Effector memory CD8-positive, alpha-beta T cell (primary cell): Measurements from ENCODE around the gene GNAL.

Source experiments
- ATAC-seq: fragments of 150-1000 bp; cut with Tn5 transposase; replicated peaks from 2 replicates; pipeline ENCODE4 v1.10.0; 2021; ENCODE audit warnings: mild to moderate bottlenecking, moderate library complexity
- DNase-seq, 3 experiments: peaks; one replicate each; pipeline ENCODE4 v3.0.0; 2021
- H3K27ac Mint-ChIP-seq, 2 donors: one replicate each; pipeline ENCODE4 v1.8.0; 2022; ENCODE audit warnings: mild to moderate bottlenecking in 2 of 2, mixed read lengths in 2 of 2, moderate library complexity in 2 of 2
- H3K27me3 Mint-ChIP-seq, 2 donors: one replicate each; pipeline ENCODE4 v1.8.0; 2022; ENCODE audit warnings: mixed read lengths in 2 of 2
- H3K36me3 Mint-ChIP-seq: one replicate; pipeline ENCODE4 v1.8.0; 2022; ENCODE audit warnings: mild to moderate bottlenecking, moderate library complexity, mixed read lengths; ENCODE audit not compliant: insufficient read depth
- H3K4me1 Mint-ChIP-seq, 2 donors: one replicate each; pipeline ENCODE4 v1.8.0; 2022; ENCODE audit warnings: low read depth in 2 of 2, mixed read lengths in 2 of 2
- H3K4me3 Mint-ChIP-seq, 2 donors: one replicate each; pipeline ENCODE4 v1.8.0; 2022; ENCODE audit warnings: mild to moderate bottlenecking in 2 of 2, mixed read lengths in 2 of 2, moderate library complexity in 2 of 2
- H3K9me3 Mint-ChIP-seq, 2 donors: one replicate each; pipeline ENCODE4 v1.8.0; 2022; ENCODE audit warnings: mixed read lengths in 2 of 2

GNAL gene

DNA sequence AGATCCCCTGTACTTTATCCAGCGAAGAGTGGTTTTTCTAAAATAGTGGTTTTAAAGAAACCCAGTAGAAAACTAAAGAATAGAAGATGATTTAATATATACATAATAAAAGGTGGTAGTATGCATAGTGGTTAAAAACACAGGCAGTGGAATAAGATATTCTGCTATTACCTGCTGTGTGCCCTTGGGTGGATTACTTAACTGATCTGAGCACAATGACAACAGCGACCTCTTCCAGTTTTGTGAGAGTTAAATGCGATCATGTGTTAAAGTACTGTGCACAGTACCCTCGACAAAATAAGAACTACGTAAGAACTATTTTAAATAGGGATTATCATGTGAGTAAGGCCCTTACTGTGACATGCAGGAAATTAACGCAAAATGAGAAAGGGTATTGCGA, 132.1 kb downstream of the GNAL start:
- Mint-ChIP-seq H3K27ac (no peak overlapping the region), H3K4me1 (no peaks in the 10 kb centered on the region), H3K9me3 (no peaks in the 10 kb centered on the region), H3K36me3 (no peaks in the 10 kb centered on the region), H3K27me3 (peaks cover 0 to 9% of the 10 kb centered on the region in 2 donors), H3K4me3 (no peak overlapping the region)
- DNase-seq (no peak), ATAC-seq (no peak)

DNA sequence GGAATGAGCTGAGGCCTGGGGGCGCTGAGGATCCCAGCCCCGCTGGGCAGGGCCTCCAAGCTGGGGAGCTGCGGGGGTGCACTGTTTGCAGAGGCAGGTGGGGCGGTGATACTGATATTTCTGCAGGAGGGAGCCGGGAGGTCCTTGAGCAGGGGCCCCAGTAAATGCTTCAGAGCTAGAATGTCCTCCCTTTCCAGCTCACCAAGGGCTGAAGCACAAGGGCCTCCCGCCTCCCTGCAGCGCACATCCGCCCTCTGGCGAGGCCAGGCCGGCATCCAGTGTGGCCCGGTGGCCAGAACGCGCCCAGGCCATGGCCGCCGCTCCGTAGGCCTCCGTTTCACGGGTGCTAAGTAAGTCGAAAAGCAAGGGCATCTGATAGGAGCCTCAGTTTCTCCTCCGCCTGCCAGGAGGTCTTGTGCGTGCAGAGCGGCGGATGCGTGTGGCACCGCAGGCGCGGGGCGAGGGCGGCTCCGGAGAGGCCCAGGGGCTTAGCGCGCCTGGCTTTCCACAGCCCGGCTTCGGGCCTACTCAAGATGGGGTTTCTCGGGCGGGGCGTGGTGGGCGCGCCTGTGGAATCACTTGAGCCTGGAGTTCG, 132.7 kb downstream of the GNAL start:
- DNase-seq (no peak), ATAC-seq (no peak)
- Mint-ChIP-seq H3K9me3 (no peaks in the 10 kb centered on the region), H3K27me3 (peaks cover 0 to 12% of the 10 kb centered on the region in 2 donors), H3K4me3 (no peak overlapping the region), H3K36me3 (no peaks in the 10 kb centered on the region), H3K4me1 (no peaks in the 10 kb centered on the region), H3K27ac (no peak overlapping the region)

DNA sequence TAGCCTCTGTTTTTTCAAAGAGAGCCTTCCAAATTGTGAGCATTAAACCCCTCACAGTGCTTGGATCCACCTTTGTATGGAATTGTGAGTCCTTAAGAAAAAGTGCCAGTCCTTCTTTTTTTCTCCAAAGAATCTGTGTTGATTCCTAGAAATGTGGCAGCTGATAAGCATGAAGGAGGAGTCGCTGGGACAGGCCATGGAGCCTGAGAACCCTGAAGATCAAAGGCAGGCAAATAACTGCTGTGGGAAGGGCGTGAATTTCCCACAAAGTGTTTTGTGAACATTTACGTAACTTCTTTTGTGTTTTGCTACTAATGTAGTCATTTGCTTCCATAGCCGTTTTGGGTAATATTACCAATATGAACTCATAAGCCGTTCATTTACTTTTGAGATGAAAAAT, 134.5 kb downstream of the GNAL start:
- H3K36me3 Mint-ChIP-seq: no peaks in the 10 kb centered on the region
- DNase-seq: no peak
- no peaks in the 10 kb centered on the region for H3K9me3 Mint-ChIP-seq
- H3K4me3 Mint-ChIP-seq: no peak overlapping the region
- no peak overlapping the region for H3K27ac Mint-ChIP-seq
- H3K4me1 Mint-ChIP-seq: no peaks in the 10 kb centered on the region
- peaks cover 0 to 11% of the 10 kb centered on the region in 2 donors for H3K27me3 Mint-ChIP-seq
- ATAC-seq: no peak

DNA sequence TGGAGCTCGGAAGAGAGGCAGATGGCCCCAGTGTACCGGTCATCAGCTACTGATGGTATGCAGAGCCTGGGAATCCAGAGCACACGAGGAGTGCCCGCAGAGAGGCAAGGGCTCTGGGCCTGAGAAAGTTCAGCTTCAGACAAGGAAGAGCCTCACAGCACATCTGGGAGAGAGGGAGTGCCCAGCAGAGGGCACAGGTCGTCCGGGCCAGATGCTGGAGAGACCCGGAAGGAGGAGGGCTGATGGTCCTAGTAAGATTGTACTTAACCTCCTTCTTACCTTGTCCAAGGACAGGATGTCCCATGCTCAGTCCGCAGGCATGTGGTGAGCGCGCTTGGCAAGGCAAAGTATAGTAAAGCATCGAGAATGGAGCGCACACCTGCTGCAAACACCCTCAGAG, 137.8 kb downstream of the GNAL start:
- no peak for ATAC-seq
- Mint-ChIP-seq H3K4me3 (no peak overlapping the region), H3K27ac (no peak overlapping the region), H3K4me1 (no peaks in the 10 kb centered on the region), H3K9me3 (no peaks in the 10 kb centered on the region), H3K36me3 (no peaks in the 10 kb centered on the region), H3K27me3 (peaks cover 0 to 11% of the 10 kb centered on the region in 2 donors)
- no peak for DNase-seq

DNA sequence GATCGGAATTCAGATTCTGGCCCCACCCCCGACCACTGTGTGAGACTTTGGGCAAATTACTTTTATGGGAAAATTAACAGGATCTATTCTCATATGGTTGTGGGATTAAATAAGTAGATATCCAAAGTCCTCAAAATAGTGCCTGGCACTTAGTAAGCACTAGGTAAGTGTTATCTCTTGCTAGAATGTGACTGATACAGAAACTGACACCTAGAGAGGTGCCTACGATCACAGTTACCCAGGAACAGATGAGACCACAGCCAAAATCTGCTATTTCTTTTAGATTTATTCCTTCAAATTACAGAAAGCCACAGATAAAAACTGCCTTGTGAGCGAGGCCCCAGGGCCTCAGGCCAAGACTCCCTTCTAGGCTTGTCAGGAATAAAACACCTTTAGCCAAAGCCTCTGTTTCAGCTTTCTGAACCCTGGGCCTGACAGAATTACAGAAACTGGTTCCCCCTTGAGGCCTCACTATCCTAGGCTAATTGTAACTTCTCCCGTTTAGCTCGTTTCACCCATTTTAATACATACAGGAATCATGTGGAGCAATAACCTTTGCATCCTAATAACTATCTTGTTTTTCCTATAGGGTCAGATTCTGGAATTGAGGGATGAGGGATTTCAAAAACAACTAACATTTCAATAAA, 139.8 kb downstream of the GNAL start:
- ATAC-seq: peak; percentile 56
- Mint-ChIP-seq H3K4me3 (no peak overlapping the region), H3K4me1 (no peaks in the 10 kb centered on the region), H3K27ac (peak overlapping the region in 1 of 2 donors; percentile 39), H3K36me3 (no peaks in the 10 kb centered on the region), H3K27me3 (peaks cover 0 to 19% of the 10 kb centered on the region in 2 donors), H3K9me3 (no peaks in the 10 kb centered on the region)
- no peak for DNase-seq

DNA sequence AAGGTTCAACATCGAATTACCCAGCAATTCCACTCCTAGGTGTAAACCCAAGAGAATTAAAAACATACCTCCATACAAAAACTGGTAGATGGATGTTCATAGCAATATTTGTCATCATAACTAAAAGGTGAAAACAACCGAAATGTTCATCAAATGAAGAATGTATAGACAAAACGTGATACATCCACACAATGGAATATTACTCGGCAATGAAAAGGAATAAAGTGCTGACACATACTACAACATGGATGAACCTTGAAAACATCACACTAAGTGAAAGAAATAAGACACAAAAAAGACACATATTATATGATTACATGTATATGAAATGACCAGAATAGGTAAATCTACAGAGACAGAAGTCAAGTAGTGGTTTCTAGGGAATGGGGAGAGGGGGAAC, 141.5 kb downstream of the GNAL start:
- peaks cover 0 to 25% of the 10 kb centered on the region in 2 donors for H3K27me3 Mint-ChIP-seq
- H3K9me3 Mint-ChIP-seq: no peaks in the 10 kb centered on the region
- no peaks in the 10 kb centered on the region for H3K4me1 Mint-ChIP-seq
- no peak for ATAC-seq
- no peak for DNase-seq
- H3K36me3 Mint-ChIP-seq: no peaks in the 10 kb centered on the region
- H3K4me3 Mint-ChIP-seq: no peak overlapping the region
- no peak overlapping the region for H3K27ac Mint-ChIP-seq

DNA sequence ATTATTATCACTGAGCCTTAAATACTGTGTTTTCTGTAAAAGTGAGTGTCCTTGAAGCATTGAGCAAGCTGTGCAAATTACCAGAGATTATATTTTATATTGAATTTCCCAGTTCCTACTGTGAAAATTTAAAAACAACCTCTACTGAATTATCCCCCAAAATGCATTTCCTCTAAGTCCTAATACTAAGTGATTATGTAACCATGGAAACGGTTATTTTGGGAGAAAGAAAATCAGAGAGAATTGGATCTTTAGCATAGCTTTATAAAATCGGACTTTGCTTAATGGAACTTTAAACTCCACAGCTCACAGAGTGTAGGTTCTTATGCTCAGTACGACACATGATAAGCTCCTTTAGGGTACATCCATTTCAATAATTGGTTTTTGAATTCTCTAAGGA, 142.9 kb downstream of the GNAL start:
- Mint-ChIP-seq H3K4me3 (no peak overlapping the region), H3K27me3 (peaks cover 0 to 15% of the 10 kb centered on the region in 2 donors), H3K4me1 (no peaks in the 10 kb centered on the region), H3K27ac (no peak overlapping the region), H3K9me3 (no peaks in the 10 kb centered on the region), H3K36me3 (no peaks in the 10 kb centered on the region)
- ATAC-seq (no peak), DNase-seq (no peak)

DNA sequence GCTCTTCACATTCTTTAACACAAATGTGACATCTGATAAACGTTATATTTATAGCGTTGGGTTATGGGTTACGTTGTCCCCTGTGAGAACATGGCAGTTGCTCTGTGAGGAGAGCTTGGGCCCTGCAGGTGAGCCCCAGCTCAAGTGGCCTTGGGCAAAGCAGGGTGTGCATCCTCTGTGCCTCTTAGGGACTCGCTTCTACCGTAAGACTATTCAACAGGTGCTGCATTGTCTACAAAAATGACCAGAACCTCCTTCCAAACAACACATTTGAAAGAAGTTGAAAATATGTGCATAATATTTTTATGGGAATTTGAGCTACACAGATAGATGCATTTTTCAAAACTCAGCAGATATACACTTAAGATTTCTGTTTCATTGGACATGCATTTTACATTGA, 145.7 kb downstream of the GNAL start:
- Mint-ChIP-seq H3K27ac (no peak overlapping the region), H3K4me1 (no peaks in the 10 kb centered on the region), H3K4me3 (no peak overlapping the region), H3K9me3 (no peaks in the 10 kb centered on the region), H3K27me3 (peaks cover 8 to 14% of the 10 kb centered on the region in 2 donors), H3K36me3 (no peaks in the 10 kb centered on the region)
- DNase-seq (no peak), ATAC-seq (no peak)

DNA sequence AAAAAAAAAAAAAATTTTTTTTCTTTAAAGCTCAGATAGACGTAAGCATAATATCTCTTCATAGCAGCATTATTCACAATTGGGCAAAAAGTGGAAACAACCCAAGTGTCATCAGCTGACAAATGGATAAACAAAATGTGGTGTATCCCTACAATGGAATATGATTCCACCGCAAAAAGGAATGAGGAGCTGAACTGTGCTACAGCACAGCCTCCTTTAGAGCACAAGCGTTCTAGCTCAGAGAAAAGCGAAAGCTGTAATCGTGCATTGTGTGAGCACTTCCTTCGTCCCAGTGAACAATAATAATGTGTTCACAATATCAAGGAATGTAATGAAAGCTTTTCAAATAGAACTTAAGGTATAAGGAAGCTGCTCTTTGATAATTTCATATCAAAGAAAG, 150.5 kb downstream of the GNAL start:
- peaks cover 0 to 8% of the 10 kb centered on the region in 2 donors for H3K27me3 Mint-ChIP-seq
- ATAC-seq (no peak), DNase-seq (no peak)
- no peak overlapping the region for H3K27ac Mint-ChIP-seq
- H3K9me3 Mint-ChIP-seq: no peaks in the 10 kb centered on the region
- H3K4me1 Mint-ChIP-seq: no peaks in the 10 kb centered on the region
- H3K36me3 Mint-ChIP-seq: peaks cover 3% of the 10 kb centered on the region
- H3K4me3 Mint-ChIP-seq: no peak overlapping the region

DNA sequence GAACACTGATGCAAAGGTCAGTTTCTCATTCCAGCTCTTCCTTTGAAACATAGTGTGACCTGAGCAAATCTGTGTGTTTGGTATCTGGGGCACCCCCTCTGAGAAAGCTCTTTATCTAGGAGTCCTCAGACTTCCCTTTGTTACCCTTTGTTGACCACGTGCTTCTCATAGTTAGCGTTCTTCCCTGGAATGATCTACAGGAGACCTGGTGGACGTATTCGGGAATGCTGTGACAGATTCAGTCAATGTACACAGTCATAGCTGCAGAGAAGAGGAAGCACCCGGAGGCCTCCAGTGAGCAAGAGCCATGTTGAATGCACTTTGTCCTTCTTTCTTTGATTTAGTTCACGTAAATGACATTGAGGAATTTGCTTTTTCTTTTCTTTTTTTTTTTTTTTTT, 151.4 kb downstream of the GNAL start:
- DNase-seq (no peak), ATAC-seq (no peak)
- Mint-ChIP-seq H3K4me1 (no peaks in the 10 kb centered on the region), H3K27me3 (peaks cover 0 to 8% of the 10 kb centered on the region in 2 donors), H3K36me3 (peaks cover 4% of the 10 kb centered on the region), H3K4me3 (no peak overlapping the region), H3K9me3 (no peaks in the 10 kb centered on the region), H3K27ac (no peak overlapping the region)

DNA sequence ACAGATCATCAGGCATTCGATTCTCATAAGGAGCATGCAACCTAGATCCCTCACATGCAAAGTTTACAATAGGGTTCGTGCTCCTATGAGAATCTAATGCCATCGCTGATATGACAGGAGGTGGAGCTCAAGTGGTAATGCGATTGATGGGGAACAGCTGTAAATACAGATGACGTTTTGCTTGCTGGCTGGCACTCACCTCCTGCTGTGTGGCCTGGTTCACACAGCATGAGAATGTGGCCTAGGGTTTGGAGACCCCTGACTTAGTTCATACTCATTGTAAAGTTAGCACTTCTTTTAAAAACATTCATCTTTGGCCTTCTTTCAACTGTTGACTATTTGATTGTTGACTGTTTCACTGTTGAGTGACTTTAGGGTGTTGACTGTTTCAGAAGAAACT, 153.5 kb downstream of the GNAL start:
- Mint-ChIP-seq H3K27me3 (peaks cover 0 to 8% of the 10 kb centered on the region in 2 donors), H3K27ac (no peak overlapping the region), H3K4me3 (no peak overlapping the region), H3K4me1 (no peaks in the 10 kb centered on the region), H3K36me3 (peaks cover 6% of the 10 kb centered on the region), H3K9me3 (no peaks in the 10 kb centered on the region)
- ATAC-seq (no peak), DNase-seq (no peak)

DNA sequence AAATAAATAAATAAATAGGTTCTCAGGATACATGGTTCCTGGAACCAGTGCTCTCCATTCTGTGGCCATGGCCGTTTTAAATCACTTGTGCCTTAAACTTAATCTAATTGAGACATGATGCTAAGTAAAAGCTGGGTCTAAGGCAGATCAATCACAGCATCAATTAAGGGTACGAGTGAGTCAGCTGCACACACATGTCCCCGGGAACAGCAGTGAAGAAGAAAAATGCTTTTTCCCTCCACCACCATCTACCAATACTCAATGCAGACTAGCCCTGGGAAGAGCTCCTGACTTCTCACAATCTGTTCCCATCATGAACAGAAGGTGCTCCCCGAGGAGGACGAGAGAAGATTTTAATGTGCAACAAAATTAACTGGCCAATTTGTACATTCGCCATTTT, 155.4 kb downstream of the GNAL start:
- no peak for ATAC-seq
- Mint-ChIP-seq H3K4me3 (no peak overlapping the region), H3K9me3 (no peaks in the 10 kb centered on the region), H3K36me3 (peaks cover 6% of the 10 kb centered on the region), H3K27me3 (no peaks in the 10 kb centered on the region), H3K27ac (no peak overlapping the region), H3K4me1 (no peaks in the 10 kb centered on the region)
- no peak for DNase-seq

DNA sequence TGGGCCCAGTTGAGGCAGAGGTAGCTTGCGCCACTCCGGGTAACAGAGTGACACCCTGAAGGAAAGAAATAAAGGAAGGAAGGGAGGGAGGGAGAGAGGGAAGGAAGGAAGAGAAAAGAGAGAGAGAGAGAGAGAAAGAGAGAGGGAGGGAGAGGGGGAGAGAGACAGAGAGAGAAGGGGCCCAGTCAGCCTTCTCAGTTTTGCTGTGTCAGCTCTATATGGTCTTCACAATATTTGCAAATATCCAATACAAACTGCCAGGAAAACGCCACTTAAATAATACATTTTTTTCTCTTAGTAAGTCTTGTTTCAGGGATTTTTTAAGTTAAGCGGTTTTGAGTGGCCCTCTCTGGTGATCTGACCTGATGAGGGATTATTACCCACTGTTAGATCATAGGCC, 156.6 kb downstream of the GNAL start:
- DNase-seq (no peak), ATAC-seq (no peak)
- no peak overlapping the region for H3K4me3 Mint-ChIP-seq
- no peaks in the 10 kb centered on the region for H3K9me3 Mint-ChIP-seq
- H3K36me3 Mint-ChIP-seq: peaks cover 17% of the 10 kb centered on the region
- H3K27me3 Mint-ChIP-seq: no peaks in the 10 kb centered on the region
- H3K27ac Mint-ChIP-seq: no peak overlapping the region
- H3K4me1 Mint-ChIP-seq: peaks cover 9 to 10% of the 10 kb centered on the region in 2 donors

DNA sequence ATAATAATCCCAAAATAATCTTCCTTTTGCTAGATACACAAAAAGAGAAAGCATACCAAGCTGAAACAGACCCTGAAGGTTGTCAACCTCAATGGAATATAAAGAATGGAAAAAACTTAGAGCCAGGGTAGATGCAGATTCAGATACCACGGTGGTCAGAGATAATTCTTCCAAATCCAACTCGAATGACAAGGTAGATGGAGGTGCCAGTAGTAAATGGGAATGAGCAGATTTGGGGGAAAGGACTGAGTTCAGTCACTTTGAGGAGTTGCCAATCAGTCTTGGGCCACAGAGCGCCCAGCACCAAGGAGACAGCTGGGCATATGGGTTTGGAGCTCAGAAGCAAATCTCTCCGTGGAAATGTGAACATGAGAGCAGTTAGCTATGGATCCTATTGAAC, 158.7 kb downstream of the GNAL start:
- DNase-seq (no peak), ATAC-seq (no peak)
- Mint-ChIP-seq H3K36me3 (peaks cover 36% of the 10 kb centered on the region), H3K9me3 (no peaks in the 10 kb centered on the region), H3K27ac (peak overlapping the region; percentile 3 to 100), H3K27me3 (no peaks in the 10 kb centered on the region), H3K4me3 (no peak overlapping the region), H3K4me1 (peaks cover 24 to 30% of the 10 kb centered on the region in 2 donors)
